Frontal cortex (tissue), 4 donors: ENCODE results near the gene SLC25A39. TPM values are rescaled to one million over a fixed set of nuclear protein-coding genes. Genes with fewer than 3 reads are reported as not detected.
"Not testable (repeated sequence)": the region's sequence is repeated elsewhere in the genome, so short reads cannot be mapped to it uniquely, and the experiment has no call there.

ENCODE experiments used
- DNase-seq, 2 donors: peaks; one replicate each; pipeline ENCODE4 v3.0.0; 2012; ENCODE audit warnings: low spot score in 2 of 2
- FAIRE-seq: peaks from 2 replicates; lab custom pipeline; 2012; peaks lifted over from hg19 to GRCh38; lab: Jason Lieb, UNC
- total RNA-seq: library from RNA; depleted of rRNA; stranded (reverse); fragments of >200 nt; gene quantifications from one replicate; pipeline ENCODE4 v1.2.3, GENCODE V29; 2014
- donor health status: control.
- donor health status: control.
- donor health status: control.

Gene SLC25A39
- total RNA-seq, 1 donor from 2014 or later: 30.2 TPM

DNA sequence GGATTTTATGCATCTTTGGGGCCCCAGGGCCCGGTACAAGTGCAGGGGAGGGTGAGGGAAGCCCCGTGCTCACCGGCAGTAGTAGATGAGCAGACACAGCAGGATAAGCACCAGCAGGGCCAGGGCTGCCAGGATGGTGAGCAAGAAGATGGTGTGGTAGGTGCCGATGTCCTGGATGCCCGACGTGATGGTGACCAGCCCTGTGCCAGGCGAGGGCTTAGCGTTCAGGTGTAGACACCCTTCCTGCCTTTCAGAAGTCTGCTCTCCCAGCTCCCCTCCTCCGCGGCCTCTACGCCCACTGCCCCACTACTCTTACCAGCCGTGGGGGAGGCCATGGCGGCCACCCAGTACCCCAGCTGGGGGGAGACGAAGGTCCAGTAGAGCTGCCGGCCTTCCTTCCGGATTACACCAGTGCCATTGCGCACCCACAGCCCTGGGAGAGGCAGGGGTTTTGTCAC lies 31.0 kb upstream of the SLC25A39 start:
- FAIRE-seq: no peak

DNA sequence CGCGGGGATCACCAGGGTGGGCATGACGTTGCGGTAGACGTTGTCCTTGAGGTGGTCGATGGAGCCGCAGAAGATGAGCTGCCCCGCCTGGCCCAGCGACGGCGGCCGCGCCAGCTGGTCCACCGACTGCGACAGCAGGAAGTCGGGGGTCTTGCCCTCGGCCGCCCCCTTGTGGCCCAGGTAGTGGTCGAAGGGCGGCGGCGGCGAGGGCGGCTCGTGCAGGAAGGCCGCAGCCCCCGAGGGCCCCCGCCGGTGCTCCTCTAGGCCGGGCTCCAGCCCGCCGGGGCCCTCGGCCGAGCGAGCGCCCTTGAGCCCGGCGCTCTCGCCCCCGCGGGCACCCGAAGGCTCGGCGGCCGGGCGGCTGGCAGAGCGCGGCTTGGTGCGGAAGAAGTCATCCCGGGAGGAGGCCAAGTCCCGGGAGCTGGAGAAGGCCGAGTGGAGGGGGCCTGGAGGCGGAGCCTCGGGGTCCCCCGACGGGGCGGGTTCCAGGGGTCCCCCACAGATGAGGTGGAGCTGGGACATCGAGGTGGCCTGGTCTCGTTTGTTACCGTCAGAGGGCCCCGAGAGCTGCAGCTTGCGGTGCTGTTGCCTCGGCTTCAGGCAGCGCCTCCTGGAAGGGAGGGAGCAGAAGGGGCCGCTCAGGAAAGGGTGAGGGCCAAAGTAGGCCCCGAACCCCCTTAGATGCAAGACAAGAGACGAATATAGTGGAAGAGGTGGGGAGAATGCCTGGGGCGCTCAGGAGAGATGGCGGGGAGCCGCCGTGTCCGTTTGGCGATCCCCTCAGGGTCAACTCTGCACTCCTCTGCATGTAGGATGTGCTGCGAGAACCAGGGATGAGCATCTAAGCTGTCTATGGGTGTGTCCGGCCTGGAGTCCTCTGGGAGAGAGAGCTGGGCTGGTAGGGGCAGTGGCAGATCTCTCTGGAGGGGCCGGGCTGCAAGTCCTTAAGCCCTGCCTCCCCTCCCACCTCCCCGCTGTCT lies 30.2 kb upstream of the SLC25A39 start:
- peak in 1 of 2 donors; percentile 53 for DNase-seq
- no peak for FAIRE-seq

More for the DNA sequence above, 31.0 kb upstream of the SLC25A39 start:
- DNase-seq: peak in 1 of 2 donors; percentile 18

DNA sequence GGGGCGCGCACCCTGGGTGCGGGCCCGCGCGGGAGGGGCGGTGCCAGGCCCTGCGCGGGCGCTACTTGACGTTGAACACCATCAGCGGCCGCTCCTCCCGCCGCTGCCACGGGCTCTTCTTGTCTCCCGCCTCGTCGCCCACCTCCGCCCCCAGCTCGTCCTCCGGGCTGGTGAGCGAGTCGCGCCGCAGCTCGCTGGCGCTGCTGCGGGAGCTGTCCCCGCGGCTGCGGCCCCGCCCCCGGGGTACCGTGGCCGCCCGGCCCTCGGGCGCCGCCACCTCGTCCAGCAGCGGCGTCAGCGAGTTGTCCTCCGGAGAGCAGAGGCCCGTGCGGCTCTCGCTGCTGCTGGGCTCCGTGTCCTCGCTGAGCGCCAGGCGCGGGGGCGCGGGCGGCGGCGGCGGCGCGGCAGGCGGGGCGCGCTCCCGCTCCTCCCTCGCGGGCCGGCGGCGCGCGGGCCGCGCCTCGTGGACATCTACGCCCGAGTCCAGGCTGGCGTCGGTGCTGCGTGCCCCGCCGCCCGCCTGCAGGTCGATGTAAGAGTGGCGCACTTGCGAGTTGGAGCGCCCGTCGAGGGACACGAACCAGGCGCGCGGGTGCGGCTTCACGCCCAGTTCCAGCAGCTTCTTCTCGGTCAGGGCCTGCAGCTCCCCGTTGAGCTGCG lies 29.2 kb upstream of the SLC25A39 start:
- DNase-seq (peak in 1 of 2 donors; percentile 54), FAIRE-seq (no peak)

DNA sequence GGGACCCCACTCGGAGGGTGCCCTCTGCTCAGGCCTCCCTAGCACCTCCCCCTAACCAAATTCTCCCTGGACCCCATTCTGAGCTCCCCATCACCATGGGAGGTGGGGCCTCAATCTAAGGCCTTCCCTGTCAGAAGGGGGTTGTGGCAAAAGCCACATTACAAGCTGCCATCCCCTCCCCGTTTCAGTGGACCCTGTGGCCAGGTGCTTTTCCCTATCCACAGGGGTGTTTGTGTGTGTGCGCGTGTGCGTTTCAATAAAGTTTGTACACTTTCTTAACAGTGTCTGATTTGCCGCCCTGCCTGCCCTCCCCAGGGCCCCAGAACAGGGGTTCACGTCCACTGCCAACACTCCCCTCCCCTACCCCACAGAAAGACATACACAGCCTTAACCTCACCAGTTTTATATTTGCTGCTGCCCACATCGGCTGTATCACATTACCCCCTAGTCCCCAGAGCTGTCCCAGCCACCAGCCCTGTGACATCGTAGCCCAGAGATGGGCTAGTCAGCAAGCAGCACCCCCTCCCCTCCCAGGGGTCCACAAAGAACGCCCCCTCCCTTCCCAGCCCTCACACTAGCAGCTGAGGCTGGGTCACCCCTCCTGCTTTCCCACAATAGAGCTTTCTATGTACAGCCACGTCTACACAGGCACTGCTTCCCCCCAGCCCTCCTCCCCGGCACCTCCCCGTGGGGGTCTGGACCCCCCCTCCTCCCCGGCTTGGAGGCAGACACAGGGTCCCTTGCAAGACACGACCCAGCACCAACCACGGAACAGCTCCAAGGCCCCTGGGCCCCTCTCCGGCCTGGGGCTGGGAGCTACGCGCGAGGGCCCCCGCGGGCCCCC lies 28.4 kb upstream of the SLC25A39 start:
- FAIRE-seq: no peak
- peak in 1 of 2 donors; percentile 20 for DNase-seq

DNA sequence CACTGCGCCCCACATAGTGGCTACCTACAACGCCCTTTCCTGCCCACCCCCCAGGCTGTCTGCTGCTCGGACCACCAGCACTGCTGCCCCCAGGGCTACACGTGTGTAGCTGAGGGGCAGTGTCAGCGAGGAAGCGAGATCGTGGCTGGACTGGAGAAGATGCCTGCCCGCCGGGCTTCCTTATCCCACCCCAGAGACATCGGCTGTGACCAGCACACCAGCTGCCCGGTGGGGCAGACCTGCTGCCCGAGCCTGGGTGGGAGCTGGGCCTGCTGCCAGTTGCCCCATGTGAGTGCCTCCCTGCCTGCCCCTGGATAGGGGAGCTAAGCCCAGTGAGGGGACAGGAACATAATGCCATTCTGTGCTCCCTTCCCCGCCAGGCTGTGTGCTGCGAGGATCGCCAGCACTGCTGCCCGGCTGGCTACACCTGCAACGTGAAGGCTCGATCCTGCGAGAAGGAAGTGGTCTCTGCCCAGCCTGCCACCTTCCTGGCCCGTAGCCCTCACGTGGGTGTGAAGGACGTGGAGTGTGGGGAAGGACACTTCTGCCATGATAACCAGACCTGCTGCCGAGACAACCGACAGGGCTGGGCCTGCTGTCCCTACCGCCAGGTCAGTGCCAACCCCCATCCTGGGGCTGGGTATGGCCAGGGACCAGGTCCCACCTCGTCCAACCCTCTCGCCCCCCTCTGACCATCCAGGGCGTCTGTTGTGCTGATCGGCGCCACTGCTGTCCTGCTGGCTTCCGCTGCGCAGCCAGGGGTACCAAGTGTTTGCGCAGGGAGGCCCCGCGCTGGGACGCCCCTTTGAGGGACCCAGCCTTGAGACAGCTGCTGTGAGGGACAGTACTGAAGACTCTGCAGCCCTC lies 27.6 kb upstream of the SLC25A39 start:
- no peak for FAIRE-seq
- peak in 1 of 2 donors; percentile 31 for DNase-seq

GRCh38 chr17:44351464-44351863 lies 26.8 kb upstream of the SLC25A39 start:
- DNase-seq: peak in 1 of 2 donors; percentile 14
- no peak for FAIRE-seq

GRCh38 chr17:44350733-44351226 lies 26.2 kb upstream of the SLC25A39 start:
- DNase-seq (peak; percentile 80 to 85), FAIRE-seq (no peak)

GRCh38 chr17:44349553-44350070 lies 25.0 kb upstream of the SLC25A39 start:
- DNase-seq: no peak
- FAIRE-seq: no peak

GRCh38 chr17:44348988-44349364 lies 24.4 kb upstream of the SLC25A39 start:
- FAIRE-seq (no peak), DNase-seq (no peak)

DNA sequence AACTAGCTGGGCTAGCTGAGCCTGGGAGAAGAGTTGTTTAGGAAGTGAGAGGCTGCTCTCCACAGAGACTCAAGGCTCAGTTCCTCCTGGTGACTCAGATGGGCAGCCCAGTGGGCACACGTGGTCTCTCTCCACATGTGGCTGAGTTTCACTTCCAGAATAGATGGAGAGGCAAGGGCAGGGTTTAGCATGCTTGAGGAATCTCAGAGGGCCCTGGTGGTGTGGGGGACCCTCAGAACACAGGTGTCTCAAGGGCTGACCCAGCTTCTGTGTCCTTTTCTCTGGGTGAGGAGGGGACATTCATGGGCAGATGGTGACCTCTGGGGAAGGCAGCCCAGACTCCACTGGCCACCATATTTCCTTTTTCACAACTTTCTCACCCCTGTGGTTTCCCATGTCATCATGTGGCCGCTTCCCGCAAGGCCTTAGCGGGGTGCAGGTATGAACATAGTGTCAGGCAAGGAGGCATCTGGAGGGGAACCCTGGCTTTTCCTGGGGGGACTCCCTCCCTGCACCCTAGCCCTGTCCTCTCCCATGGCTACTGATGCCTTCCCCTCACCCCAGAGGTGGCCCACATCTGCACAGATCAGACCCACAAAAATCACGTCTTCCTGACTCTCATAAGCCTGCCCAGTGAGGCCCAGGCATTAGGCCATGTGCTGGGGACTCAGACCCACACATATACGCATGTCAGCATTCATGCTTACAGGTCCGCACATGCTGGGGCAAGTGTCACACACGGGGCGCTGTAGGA lies 23.8 kb upstream of the SLC25A39 start:
- FAIRE-seq: no peak
- peak in 1 of 2 donors; percentile 42 for DNase-seq

DNA sequence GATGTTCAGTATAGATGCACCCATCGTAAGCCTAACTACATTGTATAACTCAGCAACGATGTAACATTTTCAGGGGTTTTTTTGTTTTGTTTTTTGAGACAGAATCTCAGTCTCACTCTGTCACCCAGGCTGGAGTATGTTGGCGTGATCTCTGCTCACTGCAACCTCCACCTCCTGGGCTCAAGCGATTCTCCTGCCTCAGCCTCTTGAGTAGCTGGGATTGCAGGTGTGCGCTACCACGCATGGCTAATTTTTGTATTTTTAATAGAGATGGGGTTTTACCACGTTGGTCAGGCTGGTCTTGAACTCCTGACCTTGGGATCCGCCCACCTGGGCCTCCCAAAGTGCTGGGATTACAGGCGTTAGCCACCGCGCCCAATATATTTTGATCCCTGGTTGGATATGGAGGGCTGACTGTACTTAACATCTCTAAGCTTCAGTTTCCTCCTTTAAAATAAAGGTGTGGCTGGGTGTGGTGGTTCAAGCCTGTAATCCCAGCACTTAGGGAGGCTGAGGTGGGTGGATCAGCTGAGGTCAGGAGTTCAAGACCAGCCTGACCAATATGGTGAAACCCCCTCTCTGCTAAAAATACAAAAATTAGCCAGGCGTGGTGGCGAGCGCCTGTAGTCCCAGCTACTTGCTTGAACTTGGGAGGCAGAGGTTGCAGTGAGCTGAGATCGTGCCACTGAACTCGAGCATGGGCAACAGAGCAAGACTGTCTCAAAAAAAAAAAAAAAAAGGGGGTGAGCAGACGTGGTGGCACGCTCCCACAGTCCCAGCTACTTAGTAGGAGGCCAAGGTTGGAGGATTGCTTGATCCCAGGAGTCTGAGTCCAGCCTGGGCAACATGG lies 22.8 kb upstream of the SLC25A39 start:
- FAIRE-seq, DNase-seq: not testable (repeated sequence)

DNA sequence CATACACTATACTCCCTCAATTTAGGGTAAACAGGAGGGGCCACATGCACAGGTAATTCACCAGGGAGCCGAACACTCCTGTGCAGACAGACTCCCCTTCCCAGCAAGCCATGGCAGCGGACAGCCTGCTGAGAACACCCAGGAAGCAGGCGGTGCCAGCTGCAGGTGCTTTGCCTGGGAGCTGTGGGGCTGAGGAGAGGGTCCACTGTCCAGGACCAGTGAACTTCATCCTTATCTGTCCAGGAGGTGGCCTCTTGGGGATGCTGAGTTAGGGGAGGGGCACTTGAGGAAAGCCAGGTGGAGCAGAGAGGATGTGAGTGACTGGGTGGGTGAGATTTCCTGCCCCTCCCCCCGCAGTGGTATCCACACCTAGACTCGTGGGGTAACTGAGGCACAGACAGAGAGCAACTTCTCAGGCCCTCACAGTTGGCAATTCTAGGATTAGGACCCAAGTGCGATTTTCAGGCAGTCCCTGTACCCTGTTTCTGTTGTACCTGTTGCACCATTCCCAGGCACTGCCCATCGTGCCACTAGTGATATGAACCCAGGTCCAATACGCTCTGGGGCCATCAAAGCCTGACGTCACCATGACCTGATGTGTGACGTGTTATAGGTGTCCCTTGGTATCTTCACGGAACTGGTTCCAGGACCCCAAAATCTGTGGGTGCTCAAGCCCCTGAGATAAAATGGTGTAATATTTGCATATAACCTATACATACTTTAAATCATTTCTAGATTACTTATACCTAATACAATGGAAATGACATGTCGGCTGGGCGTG lies 21.6 kb upstream of the SLC25A39 start:
- DNase-seq (no peak), FAIRE-seq (no peak)

DNA sequence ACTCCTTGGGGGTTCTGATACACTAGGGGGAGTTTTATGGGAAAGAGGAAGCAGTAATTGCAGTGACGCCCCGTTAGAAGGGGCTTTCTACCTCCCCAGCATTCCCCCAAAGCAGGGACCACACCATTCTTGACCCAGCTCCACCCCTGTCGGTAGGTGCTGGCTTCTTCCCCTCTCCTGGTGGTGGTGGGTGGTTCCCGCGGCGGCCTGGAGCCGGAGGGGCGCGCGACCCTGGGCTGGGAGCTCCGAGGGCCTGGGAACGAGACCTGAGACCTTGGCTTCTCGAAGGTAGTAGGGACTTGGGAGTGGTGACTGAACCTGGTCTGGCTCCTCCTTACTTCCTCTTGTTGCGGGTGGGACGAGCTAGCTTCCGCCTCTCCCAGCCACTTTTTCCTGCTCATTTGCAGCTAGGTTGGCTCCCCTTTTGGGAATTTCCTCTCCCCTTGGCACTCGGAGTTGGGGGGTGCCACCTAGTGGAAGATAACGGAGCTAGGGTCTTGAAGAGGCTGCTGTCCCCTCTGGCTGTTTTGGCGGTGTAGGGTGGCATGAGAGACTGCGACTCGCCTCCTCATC lies 20.9 kb upstream of the SLC25A39 start:
- peak; percentile 59 to 75 for DNase-seq

GRCh38 chr17:44344939-44345453 lies 20.4 kb upstream of the SLC25A39 start, which contains the start of gene GRN:
Gene GRN (plus strand): TSS chr17:44345302. CDS start chr17:44349165, 3,863 bp downstream.
- DNase-seq: peak; percentile 95 to 98
- FAIRE-seq: peak; percentile 64

More for the DNA sequence above, 20.9 kb upstream of the SLC25A39 start:
- FAIRE-seq: no peak

GRCh38 chr17:44343510-44344209 lies 19.0 kb upstream of the SLC25A39 start:
- DNase-seq (no peak), FAIRE-seq (no peak)
